ENCODE measurements around the gene SLC10A3.

The SLC10A3 gene

GRCh38 chrX:154463611-154464220 is 26.7 kb downstream of the SLC10A3 start:
- no peak for DNase-seq (ENCODE audit: low spot score)

DNA sequence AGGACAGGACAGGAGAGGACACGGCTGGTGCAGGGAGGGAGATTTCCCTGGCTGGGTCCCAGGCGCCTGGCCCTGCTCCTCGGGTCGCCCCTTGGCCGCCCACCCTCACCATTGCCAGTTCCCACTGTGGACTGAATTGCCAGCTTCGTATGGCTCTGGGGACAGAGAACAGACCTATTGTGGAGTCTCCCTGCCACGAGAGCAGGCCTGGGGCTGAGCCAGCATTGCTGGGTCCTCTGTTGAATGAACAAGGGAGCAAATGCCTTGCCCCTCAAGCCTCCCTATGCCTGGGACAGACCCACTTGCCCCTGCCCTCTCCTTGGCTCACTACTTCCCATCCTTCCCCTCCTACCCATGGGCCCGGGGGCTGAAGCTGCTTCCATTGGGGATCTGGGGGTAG is 28.0 kb downstream of the SLC10A3 start:
- no peak for DNase-seq (ENCODE audit: low spot score)

DNA sequence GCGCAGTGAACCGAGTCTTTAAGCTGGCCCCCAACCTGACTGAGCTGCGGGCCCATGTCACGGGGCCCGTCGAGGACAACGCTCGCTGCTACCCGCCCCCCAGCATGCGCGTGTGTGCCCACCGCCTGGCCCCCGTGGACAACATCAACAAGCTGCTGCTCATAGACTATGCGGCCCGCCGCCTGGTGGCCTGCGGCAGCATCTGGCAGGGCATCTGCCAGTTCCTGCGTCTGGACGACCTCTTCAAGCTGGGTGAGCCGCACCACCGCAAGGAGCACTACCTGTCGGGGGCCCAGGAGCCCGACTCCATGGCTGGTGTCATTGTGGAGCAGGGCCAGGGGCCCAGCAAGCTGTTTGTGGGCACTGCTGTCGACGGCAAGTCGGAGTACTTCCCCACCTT is 30.1 kb downstream of the SLC10A3 start:
- no peak for DNase-seq (ENCODE audit: low spot score)

- DNase-seq (ENCODE audit: low spot score) = no peak
Measured at GRCh38 chrX:154459832-154460231, 30.6 kb downstream of the SLC10A3 start.

GRCh38 chrX:154458954-154459778 is 31.3 kb downstream of the SLC10A3 start:
- no peak for DNase-seq (ENCODE audit: low spot score)

GRCh38 chrX:154458116-154458953 is 32.1 kb downstream of the SLC10A3 start, which contains the start of gene PLXNA3:
TSS of gene PLXNA3 (plus strand) at chrX:154458281. CDS start at chrX:154460184, 1,903 bp downstream.
- DNase-seq (ENCODE audit: low spot score) = peak; percentile 70

DNA sequence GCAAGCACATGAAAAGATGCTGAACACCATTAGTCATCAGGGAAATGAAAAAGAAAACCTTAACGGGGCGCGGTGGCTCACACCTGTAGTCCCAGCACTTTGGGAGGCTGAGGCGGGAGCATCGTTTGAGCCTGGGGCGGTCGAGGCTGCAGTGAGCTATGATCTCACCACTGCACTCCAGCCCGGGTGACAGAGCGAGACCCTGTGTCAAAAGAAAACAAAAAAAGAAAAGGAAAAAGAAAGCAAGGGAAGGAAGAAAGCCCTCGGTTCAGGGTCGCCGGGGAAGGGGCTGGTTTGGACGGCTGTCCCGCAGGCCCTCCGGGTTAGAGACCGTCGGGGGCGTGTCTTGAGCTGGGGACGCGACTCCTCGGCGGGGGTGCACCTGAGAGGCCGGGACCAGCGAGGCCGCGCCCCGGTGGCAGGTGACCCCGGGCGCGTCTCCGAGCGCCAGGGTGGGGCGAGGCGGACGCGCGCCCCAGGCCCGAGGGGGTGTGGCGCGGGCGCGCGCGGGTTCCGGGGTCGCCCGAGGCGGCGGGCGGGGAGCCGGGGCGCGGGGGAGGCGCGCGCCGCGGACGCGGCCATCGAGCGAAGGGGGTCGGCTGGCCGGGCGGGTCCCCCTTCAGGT is 32.8 kb downstream of the SLC10A3 start:
- DNase-seq (ENCODE audit: low spot score) = no peak

GRCh38 chrX:154452823-154453222 is 37.6 kb downstream of the SLC10A3 start:
- no peak for DNase-seq (ENCODE audit: low spot score)

GRCh38 chrX:154450312-154450711 is 40.1 kb downstream of the SLC10A3 start:
- no peak for DNase-seq (ENCODE audit: low spot score)

- no peak for DNase-seq (ENCODE audit: low spot score)
Measured at GRCh38 chrX:154449618-154450017, 40.8 kb downstream of the SLC10A3 start.

GRCh38 chrX:154448484-154448883 is 41.9 kb downstream of the SLC10A3 start:
- DNase-seq (ENCODE audit: low spot score) = no peak

GRCh38 chrX:154446430-154446829 is 44.0 kb downstream of the SLC10A3 start:
- DNase-seq (ENCODE audit: low spot score) = no peak

- DNase-seq (ENCODE audit: low spot score) = no peak
Measured at GRCh38 chrX:154445776-154446175, 44.7 kb downstream of the SLC10A3 start.

- no peak for DNase-seq (ENCODE audit: low spot score)
Measured at GRCh38 chrX:154444755-154445246, 45.6 kb downstream of the SLC10A3 start.

DNA sequence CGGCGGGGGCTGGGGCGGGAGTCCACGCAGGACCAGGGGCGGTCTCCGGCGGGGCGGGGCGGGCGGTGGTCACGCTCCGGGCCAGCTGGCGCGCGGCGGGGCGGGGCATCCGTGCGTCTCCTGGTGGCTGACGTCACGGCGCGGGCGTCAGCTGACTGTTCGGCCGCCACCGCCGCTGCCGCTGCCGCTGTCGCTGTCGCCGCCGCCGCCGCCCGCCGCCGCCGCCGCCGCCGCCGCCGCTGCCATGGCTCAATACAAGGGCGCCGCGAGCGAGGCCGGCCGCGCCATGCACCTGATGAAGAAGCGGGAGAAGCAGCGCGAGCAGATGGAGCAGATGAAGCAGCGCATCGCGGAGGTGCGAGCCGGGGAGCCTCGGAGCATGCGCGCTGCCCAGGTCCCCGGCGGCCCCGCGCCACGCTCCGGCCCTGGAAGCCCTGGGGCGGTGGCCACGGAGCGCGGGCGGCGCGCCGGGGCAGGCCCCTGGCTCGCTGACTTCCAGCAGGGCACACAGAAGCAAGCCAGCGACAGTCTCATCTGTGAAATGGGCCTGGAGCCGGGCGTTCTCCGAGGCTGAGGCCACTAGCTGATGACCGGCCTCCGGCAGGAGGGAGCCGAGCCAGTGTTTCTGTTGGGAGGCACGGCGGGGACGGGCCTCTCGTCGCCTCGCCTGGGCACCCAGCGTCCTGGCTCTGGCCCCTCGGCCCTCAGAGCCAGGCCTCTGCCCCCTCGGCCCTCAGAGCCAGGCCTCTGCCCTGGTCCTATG is 46.3 kb downstream of the SLC10A3 start, which contains the start of gene FAM50A:
FAM50A (plus strand) TSS at position 150 of the 763 bp plus-strand sequence; CDS start at position 245, 95 bp downstream.
- DNase-seq (ENCODE audit: low spot score) = peak; percentile 81

- DNase-seq (ENCODE audit: low spot score) = no peak
Measured at GRCh38 chrX:154443479-154443910, 46.9 kb downstream of the SLC10A3 start.

GRCh38 chrX:154441984-154442707 is 48.3 kb downstream of the SLC10A3 start:
- no peak for DNase-seq (ENCODE audit: low spot score)

- DNase-seq (ENCODE audit: low spot score) = no peak
Measured at GRCh38 chrX:154441564-154441963, 48.9 kb downstream of the SLC10A3 start.

DNA sequence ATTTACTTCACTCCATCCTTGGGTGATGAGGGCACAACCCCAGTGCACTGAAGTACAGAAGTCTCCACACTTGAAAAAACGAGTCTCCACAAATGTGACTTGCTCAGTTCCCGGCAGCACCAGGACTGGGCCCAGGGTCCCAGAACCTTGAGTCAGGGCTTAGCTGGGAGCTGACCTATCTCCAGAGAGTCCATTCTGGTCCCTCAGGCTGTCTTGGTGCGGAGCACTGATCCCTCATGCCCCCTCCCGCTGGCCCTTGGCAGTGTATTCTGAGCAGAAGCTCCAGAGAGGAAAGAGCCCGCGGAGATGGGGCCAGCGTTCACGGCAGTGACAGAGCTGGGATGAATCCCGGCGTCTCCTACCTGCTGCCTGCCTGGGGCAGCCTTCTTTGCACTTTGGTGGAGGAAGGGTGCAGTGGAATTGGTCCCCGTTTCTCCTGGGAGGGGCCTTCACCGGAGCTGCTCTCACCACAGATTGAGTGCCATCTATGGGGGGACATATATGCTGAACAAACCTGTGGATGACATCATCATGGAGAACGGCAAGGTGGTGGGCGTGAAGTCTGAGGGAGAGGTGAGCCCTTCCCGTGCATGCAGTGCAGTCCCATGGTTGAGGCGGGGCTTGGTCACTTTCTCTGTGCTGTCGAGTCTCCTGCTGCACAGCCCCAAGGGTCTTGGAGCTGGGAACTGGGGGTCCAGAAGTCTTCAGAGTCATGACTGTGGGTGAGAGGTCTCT is 49.6 kb downstream of the SLC10A3 start:
- no peak for DNase-seq (ENCODE audit: low spot score)
